Dedifferentiated amniotic fluid mesenchymal stem cell (primary cell): ENCODE data around the gene PDZD8.
"Not testable (repeated sequence)": the region's sequence is repeated elsewhere in the genome, so short reads cannot be mapped to it uniquely, and the experiment has no call there.

ENCODE experiments used
- DNase-seq: peaks from one replicate; pipeline ENCODE4 v3.0.0-alpha.2; 2016; ENCODE audit errors: extremely low spot score

Gene PDZD8

DNA sequence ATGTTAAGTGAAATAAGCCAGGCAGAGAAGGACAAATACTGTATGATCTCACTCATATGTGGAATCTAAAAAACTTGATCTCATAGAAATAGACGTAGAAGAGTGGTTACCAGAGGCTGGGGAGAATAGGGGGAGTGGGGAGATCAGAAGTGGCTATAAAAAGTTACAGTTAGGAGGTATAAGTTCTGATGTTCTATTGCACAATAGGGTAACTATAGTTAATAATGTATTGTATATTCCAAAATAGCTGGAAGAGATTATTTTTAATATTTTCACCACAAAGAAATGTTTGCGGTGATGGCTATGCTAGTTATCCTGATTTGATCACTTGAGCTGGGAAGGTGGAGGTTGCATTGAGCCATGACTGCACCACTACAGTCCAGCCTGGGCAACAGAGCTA lies 80.5 kb downstream of the PDZD8 start:
- DNase-seq: no peak

DNA sequence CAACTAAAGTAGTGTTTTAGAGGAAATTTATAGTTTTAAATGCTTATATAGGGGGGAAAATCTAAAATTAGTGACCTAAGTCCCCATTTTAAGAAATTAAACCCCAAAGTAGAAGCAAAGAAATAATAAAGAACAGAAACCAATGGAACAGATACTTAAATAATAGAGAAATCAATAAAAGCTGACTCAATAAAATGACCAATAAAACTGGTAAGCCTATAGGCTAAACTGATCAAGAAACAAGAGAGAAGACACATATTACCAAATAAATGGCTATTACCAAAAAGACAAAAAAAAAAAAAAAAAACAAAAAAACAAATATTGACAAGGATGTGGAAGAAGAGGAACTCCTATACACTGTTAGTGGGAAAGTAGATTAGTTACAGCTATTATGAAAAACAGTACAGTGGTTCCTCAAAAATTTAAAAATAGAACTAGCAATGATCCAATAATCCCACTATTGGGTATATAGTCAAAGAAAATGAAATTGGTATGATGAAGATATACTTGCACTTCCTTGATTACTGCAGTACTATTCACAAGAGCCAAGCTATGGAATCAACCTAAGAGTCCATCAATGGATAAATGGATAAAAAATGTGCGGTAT lies 81.1 kb downstream of the PDZD8 start:
- DNase-seq: no peak

DNA sequence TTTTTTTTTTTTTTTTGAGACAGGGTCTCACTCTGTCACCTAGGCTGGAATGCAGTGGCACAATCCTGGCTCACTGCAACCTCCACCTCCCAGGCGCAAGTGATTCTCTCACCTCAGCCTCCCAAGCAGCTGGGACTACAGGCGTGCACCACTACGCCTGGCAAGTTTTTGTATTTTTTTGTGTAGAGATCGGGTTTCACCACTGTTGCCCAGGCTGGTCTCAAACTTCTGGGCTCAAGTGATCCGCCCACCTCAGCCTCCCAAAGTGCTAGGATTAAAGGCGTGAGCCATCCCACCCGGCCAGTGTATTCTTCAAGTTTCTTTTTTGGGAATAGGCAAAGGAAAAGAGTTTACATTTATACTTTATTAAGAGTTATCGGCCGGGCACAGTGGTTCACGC lies 84.4 kb downstream of the PDZD8 start:
- DNase-seq: not testable (repeated sequence)

DNA sequence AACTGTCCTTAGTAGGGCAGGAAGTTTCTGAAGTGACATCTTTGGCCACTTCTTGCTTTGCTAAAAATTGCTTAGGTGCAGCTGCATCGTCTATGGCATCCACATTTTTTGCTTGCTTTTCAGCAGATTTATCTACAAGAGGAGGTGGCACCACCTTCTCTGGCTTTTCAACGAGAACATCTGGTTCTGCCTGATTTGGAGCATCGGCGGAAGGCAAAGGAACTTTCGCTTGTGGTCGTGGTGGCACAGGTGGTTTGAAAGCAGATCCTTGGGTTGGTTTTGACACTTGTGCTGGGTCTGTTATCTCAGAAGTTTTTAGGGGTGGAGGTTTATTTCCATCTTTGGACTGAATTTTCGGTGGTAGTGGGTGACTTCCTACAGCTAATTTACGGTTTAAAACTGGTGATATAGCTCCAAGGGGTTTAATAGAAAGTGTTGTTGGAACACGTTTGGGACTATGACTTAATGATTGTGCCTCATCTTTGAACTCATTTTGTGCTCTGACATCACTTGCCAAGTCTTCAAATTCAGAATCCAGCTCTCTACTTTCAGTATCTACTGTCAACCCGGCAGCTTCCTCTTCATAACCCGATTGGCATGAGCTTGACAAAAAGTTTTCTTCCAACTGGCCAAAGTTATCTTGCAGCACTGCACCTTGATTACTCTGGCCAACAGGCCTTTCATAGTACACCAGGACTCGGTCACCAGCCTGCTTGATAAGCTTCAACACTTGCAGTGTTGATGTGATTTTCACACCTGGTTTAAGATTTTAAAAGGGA lies 90.3 kb downstream of the PDZD8 start:
- no peak for DNase-seq

DNA sequence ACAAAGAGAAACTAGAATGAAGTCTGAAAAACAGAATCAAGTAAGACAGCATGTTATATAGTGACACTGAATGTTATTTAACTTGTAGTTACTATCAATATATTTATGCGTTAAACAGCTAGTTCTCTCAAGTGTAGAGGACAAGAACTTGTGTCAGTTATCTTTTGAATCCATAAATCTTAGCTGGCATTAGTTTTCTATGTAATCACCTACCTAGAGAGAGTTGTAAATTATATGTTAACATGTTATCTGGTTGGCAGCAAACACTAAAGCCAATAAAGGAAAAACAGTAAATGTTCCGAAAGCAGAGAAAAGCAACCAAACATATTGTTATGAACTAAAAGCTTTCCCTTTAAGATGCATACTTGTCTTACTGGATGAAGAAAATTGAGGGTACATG lies 97.6 kb downstream of the PDZD8 start:
- no peak for DNase-seq

DNA sequence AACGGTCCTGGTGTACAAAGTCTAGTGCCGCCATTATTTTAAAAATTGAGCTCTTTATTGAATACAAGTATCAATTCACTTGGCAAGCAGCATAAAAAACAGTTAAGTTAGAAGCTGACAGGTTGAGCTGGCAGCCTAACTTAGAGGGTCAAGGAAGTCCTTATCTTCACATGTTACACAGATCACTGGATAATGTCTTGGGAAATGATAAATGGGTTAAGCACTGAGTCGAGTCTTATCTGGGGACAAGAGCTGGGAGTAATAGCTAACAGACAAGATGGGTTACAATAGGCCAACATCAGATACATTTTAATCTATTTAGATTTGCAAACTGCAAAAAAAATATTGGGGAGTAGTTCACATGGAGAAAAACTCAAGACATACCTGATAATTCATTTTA lies 100.1 kb downstream of the PDZD8 start:
- no peak for DNase-seq

DNA sequence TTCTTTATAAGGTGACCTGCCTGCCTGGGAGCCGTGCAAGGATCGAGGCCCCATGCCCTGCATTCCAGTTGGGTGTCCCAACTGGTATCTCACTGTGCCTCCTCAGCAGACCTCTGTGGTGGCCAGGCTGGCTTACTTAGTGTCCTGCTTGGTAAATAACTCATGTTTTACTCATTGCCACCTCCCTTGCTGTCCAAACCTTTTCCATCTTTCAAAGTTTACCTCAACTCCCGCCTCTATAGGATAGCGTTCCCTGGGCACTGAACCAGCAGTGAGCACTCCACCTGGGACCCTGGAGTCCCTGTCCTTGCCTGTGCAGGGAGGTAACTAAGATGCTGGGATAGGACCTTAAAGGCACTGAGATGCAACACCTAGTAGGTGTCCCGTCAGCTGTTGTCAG lies 100.7 kb downstream of the PDZD8 start:
- no peak for DNase-seq

DNA sequence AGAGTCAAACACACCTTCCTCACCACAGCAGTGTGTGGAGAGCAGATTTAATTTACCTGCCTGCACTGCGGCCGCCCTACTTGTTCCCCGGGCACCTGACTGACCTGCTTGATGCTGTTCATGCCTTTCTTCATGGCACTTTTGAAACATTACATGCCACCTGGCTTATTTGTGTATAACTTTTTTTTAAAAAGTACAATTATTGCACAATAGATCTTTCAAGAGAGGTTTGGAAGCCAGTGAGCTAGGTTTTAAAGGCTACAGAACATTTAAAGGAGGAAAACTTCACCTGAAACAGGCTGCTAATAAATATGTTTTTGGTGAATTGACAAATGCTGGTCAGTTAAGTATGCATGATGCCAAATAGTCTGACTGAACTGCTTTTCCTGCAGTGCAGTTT lies 101.3 kb downstream of the PDZD8 start:
- DNase-seq: no peak

DNA sequence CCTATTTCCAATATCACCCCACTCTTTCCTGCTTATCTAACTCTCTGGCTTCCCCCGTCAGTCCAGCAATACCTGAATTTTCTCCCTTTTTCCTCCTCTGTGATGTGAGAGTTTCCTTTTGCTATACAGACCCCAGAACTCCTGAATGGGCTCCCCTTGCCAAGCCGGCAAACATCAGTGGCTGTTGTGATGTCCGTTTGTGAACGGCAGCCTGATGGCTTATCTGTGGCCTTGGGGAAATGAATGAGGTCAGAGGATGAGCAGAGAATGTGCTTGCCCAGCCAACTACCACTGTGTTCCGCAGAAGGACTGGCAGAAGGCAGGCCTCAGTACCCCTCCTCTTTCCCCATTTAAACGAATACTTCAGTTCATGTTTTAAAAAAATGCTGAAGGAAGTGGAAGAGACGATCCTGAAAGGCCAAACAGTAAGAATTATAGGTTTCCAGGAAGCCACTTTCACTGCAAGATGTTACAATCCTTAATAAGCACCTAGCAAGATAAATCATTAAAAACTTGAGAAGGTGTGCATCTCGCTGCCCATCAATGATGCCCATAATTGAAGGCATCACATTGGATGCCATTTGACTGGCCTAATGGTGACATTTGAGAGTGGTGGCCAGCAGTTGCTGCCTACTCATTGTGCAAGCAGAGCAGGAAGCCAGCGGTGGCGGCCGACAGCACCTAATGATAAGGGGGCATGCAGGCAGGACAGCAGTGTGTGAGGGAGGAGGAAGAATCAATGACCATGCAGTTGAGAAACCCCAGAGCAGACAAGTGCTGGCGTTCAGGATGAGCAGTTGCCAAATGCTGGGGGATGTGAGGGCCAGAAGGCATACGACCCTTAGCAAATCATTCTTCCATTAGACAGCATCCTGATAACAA lies 102.8 kb downstream of the PDZD8 start:
- DNase-seq: no peak

DNA sequence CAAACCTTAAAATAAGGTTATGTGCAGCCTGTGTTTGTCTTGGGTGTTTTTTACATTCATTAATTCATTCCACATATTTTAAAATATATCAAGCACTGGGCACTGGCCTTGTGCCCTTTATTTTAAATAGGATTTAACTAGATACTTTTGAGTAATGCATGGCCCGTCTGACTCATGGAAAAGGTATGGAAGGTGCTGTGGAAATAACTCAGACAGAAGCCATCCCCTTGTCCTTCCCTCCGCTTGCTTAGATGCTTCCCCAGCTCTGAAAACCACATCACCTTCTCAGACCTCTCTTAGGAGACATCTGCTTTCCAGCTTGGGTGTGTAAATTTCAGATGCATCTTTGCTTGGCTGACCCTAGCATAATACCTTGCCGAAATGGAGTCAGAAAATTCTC lies 103.8 kb downstream of the PDZD8 start:
- no peak for DNase-seq

DNA sequence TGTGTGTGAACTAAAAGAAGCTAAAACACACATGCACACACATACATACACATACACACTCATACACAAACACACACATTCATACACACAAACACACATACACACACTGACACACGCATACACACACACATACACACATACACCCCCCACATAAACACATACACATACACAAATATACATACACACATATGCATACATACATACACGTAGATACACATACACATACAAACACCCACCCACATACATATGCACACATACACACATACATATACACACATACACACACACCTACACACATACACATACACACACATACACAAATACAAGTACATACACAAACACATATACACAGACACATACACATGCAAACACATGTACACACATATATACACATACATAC lies 106.3 kb downstream of the PDZD8 start:
- no peak for DNase-seq

DNA sequence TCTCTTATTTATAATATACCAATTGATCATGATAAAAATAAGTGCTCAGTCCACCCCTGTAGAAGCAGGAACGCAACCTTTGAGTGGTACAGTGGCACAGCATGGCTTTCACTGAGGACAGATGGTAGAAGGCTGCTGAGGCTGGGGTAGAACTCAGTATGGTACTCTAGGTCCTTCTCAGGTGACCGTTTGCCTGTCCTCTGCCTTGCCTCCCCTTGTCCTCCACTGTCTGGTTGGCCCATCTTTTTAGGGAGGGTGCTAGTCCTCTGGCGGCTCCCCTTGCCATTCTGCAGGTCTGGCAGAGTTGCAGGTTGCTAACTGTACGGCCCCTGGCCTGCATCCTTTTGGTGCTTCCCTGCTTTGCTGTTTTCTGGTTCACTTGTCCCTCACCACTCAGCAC lies 107.0 kb downstream of the PDZD8 start:
- DNase-seq: no peak

DNA sequence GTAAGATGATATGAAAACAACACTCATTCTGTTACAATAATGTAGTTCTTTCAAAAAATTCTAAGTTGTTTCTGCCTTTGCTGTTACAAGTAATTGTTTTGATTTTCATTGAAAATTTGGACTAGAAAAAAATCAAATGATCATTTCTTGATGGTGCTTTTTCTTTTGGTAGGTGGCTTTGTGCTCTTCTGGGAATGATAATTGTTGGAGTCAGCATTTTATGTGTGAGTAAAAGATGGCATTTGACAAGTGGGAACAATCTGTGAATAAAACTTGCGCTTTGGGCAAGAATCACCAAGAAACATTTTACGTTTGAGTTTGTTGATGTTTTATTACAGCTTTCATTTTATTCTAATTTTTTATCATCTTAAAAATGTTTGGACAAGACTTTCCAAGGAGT lies 108.4 kb downstream of the PDZD8 start:
- DNase-seq: no peak

DNA sequence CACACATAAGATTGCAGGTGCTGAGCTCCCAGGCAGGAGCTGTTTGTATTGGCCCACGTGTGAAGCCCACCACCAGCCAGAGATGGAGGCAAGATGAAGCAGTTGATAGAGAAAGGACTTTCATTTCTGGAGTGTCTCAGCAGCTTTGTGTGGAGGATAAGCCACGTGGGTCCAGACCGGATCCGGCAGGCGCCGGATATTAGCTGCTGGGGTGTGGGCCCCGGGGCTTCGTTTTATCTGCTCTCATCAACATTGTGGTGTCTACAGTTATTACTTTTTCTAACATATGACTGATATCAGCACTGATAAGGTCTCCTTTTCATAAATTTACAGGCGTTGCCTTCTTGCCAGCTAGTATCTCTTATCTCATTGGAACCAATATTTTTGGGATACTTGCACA lies 108.8 kb downstream of the PDZD8 start:
- no peak for DNase-seq

DNA sequence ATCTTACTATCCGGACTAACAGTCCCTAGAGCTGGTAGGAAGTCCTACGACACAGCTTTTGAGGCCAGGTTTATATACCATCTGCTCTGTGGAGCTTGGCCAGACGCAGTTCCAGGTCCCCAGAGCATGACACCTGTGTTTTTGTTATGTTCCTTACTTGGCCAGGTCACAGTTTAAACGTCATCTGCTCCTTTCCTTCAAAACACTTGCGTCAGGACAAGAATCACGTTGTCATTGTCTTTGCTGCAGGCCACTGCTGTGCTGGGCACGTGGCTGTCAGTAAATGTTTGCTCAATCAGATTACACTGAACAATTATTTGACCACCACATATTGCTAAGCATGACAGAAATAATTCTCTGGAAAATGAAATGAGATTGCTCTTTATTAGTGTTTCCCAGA lies 110.5 kb downstream of the PDZD8 start:
- no peak for DNase-seq

DNA sequence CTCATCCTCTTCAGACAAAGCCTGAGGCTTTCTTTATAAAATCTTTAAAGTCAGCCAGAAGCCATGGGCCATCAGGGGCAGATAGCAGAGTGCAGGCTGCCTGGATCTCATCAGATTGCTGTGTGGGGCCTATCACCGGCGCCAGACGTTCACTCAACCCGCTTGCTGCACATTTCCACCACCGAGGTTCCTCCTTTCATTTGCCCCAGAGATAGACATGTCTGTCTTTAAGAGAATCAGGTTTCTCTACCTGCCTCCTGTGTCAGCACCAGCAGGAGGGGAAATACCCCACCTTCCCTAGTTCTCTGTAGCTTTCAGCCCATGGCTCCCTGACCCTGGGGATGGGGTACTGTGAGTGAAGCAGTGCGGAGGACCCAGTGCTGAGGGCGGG lies 112.3 kb downstream of the PDZD8 start:
- no peak for DNase-seq

DNA sequence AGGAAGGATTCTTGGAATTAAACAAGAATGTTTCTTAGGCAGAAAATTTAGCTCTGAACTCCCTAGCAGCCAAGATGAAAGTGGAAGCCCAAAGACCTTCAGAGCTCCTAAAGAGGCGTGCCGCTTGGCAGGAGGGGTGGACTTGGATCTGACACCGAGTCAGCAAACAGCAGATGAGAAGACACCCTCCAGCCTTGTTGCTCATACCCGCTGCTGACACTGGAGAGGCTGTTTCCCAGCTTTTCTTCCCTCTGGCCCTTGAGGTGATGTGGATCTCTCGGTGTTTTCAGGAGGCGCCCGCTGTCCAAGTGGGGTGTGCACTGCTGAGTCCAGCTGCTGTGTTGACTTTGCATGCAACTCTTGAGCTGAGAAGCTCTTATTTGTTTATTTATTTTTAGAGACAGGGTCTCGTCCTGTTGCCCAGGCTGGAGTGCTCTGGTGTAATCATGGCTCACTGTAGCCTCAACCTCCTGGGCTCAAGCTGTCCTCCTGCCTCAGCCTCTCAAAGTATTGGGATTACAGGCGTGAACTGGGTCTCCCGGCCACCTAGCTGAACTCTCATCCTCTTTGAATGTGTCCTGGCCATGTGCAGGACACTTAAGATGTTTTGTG lies 112.8 kb downstream of the PDZD8 start:
- DNase-seq: no peak

DNA sequence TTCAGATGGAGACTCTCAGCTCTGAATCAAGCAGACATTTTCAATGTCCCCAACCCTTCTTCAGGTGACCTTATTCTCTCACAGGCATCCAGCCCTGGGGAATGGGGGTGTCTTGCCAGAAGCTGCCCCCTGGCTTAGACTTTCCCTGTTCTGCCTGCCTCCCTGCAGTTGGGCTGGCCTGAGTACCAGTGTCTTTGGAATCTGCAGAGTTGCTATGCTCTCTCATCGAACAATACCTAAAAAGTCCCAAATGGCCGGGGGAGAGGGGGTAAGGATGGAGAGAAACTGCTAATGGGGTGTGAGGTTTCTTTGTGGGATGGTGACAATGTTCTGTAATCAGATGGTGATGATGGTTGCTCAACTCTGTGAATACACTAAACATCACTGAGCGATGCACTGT lies 113.7 kb downstream of the PDZD8 start:
- DNase-seq: no peak

DNA sequence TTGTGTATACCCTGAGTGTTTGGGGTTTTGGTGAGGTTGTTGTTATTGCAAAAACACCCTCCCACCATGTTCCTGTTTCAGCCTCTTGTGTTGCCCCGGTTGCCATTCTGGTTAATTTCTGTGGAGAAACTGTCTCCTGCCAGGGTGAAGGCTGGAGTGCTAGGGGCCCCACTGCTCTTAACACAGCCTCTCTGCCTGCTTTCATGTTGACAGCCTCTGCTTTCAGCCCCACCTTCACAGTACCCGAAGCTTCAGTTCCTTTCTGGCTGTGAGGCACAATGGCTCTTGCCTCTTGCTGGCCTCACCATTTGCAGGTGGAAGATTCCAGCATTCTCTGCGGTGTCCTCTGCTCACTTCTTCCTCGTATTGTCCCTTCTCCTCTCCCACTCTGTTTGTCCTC lies 115.2 kb downstream of the PDZD8 start:
- no peak for DNase-seq

DNA sequence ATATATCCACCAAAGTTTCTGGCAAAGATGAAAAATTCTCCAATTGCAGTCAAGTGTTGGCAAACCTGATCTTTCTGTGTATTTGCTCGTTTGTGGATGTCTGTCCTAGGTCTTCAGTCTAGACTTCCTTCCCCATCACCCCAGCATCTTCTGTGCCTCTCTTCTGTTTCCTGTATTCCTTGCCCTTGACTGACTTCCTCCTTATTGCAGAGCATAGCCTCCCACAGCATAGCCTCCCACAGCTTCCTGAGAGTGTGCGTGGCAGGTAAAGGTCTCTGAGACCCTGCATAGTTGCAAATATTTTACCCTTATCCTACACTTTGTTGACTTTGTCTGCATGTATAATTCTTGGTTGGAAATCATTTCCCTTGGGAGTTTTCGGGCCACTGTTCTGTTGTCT lies 116.0 kb downstream of the PDZD8 start:
- no peak for DNase-seq

DNA sequence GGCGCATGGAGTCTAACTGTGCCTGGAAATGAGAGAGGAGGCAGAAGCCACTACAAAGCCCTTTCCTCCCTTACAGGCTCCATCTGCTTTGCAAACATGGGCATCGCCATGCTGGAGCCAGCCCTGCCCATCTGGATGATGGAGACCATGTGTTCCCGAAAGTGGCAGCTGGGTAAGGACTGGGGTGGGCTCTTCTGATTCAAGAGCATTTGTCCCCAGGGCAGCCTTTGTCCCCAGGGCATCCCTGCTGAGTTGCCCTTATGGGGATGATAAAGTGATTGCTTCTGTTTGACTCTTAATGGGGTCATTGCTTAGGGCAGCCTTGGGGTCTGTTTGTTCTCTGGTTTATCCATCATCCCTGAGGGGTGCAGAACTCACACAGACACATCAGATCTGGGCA lies 117.5 kb downstream of the PDZD8 start:
- no peak for DNase-seq

DNA sequence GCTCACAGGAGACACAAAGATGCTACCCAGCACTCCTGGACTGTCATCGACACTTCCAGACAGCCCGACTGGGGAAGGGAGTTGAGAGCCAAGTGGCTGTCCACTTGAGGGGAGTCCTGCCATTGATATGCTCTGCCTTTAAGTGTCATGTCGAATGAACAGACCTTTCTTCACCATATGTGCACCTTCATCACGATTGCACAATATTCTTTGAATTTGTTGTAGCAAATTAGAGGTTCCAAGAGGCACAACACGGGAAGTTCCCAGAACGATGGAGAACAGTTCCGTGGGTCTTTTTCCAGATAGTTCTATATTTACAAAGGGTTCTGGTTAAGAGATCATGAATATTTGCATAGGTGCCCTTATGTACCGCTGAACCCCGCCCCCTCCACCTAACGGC lies 118.3 kb downstream of the PDZD8 start:
- no peak for DNase-seq
